ENCODE data around the gene EIF4B. TPM values are rescaled to one million over a fixed set of nuclear protein-coding genes. Genes with fewer than 3 reads are reported as not detected.

The EIF4B gene
- total and polyA plus RNA-seq, 2 of the 13 experiments (the other 11 are each of a cell fraction or from before 2014, with no cell fraction given), result 416 to 548 TPM

DNA sequence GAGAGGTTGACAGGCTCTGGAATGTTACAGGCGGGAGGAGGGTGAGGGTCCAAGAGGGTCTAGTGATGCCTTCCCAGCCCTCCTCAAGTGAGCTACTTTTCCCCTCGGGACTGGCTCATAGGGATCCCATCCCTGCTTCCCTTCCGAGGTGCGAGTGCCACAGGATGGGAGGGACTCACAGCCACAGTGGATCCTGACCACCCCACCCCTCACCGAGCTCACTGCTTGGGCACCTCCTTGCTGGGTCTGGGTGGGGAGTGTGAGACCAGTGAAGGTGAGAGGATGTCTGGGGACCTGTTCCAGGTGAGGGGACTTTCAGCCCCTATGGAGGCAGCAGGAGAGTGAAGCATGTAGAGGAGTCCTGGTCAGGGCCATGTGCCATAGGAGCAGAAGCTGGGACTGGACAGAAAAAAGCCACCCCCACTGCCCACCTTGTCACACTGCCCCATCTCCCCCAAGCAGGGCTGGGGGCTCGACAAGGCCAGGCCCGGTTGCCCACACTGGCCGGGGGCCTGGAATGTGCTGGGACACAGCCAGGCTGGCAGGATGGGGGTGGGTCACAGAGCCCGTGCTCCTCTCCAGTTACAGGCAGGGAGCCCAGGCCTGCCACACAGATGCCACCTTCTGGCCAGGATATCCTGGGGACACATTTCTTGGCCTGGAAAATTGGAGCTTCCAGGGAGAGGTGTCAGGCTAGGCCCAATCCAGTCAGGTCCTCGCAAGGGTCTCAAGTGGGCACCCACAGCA, 42.0 kb downstream of the EIF4B start:
- no peaks in the 10 kb centered on the region for H3K9me3 ChIP-seq (ENCODE audit: low read length)
- DNase-seq (ENCODE audit: low spot score) (peak; percentile 68), FAIRE-seq (no peak), ATAC-seq (peak; percentile 13)
- POLR2A ChIA-PET, result interaction anchor here (0.7 to 8.3 kb wide), 21 partner anchors 7 to 273 kb away, joined by 3 to 83 read pairs (median 4); partner anchors contain the start of genes AAAS, CSAD, EIF4B and IGFBP6
- peaks cover 79% of the 10 kb centered on the region for H3K4me1 ChIP-seq (ENCODE audit: insufficient read depth, low read length)
- H3K9ac ChIP-seq (ENCODE audit: insufficient read depth, low read depth, low read length), result peak overlapping the region; percentile 77
- 0% methylated on average over 8 of the region's 10 CpGs for WGBS (ENCODE audit: low lambda C conversion rate)
- peak overlapping the region; percentile 95 for H3K4me2 ChIP-seq (ENCODE audit: low read depth, low read length)
- H4K20me1 ChIP-seq (ENCODE audit: insufficient read depth, low read length), result no peaks in the 10 kb centered on the region
- in situ Hi-C loops (cut with HindIII; ENCODE audit: extremely low pct_ligation_motif_present, low pct_unique_long_range_greater_than_20kb) (no loop called here), intact Hi-C loops (cut with micrococcal nuclease; ENCODE audit: unreplicated experiment) (no loop called here)
- CTCF ChIA-PET (ENCODE audit: low intra/inter-chr PET ratio, low total read pairs), result interaction anchor here (1.6 to 1.7 kb wide), 2 partner anchors 9 to 13 kb away, joined by 4 read pairs; no protein-coding TSS in a partner anchor
- BruUV-seq (replicated peaks), result no TSS peak
- H3K27ac ChIP-seq (ENCODE audit: extremely low read length, insufficient read depth, low read length), result peak overlapping the region; percentile 89
- no peaks in the 10 kb centered on the region; a peak in 1 of 5 replicates for H3K27me3 ChIP-seq (ENCODE audit: control insufficient read depth in 1 of 2, insufficient read depth in 2 of 2, low read length in 2 of 2)
- H3K79me2 ChIP-seq (ENCODE audit: insufficient read depth, low read length), result peaks cover 18% of the 10 kb centered on the region
- H3K36me3 ChIP-seq (replicated peaks in 1 of 2; ENCODE audit: control insufficient read depth in 1 of 2, insufficient read depth in 2 of 2, low read length in 2 of 2), result no peaks in the 10 kb centered on the region
- no peak overlapping the region for H2AFZ ChIP-seq (ENCODE audit: low read length)
- H3K4me3 ChIP-seq (replicated peaks in 1 of 3; ENCODE audit: insufficient read depth in 1 of 3, low read depth in 2 of 3, low read length in 3 of 3), result peak overlapping the region; percentile 59 to 80 (median 74)
- TF ChIP-seq NCOA1 (CRISPR knock-in tag; IDR thresholded peaks at IDR 0.05) (no peak), POLR2G (IDR thresholded peaks at IDR 0.05; ENCODE audit: low read depth, low read length) (peak; percentile 48), ZNF235 (CRISPR knock-in tag; IDR thresholded peaks at IDR 0.05; ENCODE audit: borderline replicate concordance) (no peak), HMG20B (CRISPR knock-in tag; conservative IDR thresholded peaks at IDR 0.05) (0 out of 2 replicates have a peak, but pooled peaks have one; percentile 51), RXRA (CRISPR knock-in tag; IDR thresholded peaks at IDR 0.05) (no peak; the same call in 1 of the 2 replicates), ZFY (CRISPR knock-in tag; IDR thresholded peaks at IDR 0.05) (peak; percentile 70), U2AF2 (IDR thresholded peaks at IDR 0.05; ENCODE audit: low read depth, low read length) (no peak), ZSCAN9 (CRISPR knock-in tag; IDR thresholded peaks at IDR 0.05; ENCODE audit: borderline replicate concordance) (0 out of 2 replicates have a peak, but pooled peaks have one; percentile 45), DMAP1 (CRISPR knock-in tag; IDR thresholded peaks at IDR 0.05) (peak; percentile 43; the same call in 1 of the 2 replicates), ZFX (CRISPR knock-in tag; IDR thresholded peaks at IDR 0.05; ENCODE audit: low read depth) (peak; percentile 94), XRCC5 (optimal IDR thresholded peaks at IDR 0.05; ENCODE audit: low read length) (peak; percentile 81)
- TF ChIP-seq, protein P1, sequence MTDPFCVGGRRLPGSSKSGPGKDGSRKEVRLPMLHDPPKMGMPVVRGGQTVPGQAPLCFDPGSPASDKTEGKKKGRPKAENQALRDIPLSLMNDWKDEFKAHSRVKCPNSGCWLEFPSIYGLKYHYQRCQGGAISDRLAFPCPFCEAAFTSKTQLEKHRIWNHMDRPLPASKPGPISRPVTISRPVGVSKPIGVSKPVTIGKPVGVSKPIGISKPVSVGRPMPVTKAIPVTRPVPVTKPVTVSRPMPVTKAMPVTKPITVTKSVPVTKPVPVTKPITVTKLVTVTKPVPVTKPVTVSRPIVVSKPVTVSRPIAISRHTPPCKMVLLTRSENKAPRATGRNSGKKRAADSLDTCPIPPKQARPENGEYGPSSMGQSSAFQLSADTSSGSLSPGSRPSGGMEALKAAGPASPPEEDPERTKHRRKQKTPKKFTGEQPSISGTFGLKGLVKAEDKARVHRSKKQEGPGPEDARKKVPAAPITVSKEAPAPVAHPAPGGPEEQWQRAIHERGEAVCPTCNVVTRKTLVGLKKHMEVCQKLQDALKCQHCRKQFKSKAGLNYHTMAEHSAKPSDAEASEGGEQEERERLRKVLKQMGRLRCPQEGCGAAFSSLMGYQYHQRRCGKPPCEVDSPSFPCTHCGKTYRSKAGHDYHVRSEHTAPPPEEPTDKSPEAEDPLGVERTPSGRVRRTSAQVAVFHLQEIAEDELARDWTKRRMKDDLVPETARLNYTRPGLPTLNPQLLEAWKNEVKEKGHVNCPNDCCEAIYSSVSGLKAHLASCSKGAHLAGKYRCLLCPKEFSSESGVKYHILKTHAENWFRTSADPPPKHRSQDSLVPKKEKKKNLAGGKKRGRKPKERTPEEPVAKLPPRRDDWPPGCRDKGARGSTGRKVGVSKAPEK (CRISPR knock-in tag; IDR thresholded peaks at IDR 0.05; ENCODE audit: borderline replicate concordance), result no peak
- TF ChIP-seq, protein P2, sequence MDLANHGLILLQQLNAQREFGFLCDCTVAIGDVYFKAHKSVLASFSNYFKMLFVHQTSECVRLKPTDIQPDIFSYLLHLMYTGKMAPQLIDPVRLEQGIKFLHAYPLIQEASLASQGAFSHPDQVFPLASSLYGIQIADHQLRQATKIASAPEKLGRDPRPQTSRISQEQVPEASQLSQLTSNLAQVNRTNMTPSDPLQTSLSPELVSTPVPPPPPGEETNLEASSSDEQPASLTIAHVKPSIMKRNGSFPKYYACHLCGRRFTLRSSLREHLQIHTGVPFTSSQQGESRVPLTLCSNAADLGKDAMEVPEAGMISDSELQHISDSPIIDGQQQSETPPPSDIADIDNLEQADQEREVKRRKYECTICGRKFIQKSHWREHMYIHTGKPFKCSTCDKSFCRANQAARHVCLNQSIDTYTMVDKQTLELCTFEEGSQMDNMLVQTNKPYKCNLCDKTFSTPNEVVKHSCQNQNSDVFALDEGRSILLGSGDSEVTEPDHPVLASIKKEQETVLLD (CRISPR knock-in tag; IDR thresholded peaks at IDR 0.05; ENCODE audit: low read depth), result no peak
- TF ChIP-seq, protein P3, sequence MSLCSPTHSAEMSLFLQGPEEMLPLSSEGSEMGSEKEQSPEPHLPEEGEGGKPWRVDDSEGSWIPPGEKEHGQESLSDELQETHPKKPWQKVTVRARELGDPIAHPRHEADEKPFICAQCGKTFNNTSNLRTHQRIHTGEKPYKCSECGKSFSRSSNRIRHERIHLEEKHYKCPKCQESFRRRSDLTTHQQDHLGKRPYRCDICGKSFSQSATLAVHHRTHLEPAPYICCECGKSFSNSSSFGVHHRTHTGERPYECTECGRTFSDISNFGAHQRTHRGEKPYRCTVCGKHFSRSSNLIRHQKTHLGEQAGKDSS (CRISPR knock-in tag; IDR thresholded peaks at IDR 0.05; ENCODE audit: borderline replicate concordance, low read depth), result peak; percentile 57; the same call in 1 of the 2 replicates
- TF ChIP-seq, protein P4, sequence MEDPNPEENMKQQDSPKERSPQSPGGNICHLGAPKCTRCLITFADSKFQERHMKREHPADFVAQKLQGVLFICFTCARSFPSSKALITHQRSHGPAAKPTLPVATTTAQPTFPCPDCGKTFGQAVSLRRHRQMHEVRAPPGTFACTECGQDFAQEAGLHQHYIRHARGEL (CRISPR knock-in tag; IDR thresholded peaks at IDR 0.05), result no peak
- TF ChIP-seq, protein P5, sequence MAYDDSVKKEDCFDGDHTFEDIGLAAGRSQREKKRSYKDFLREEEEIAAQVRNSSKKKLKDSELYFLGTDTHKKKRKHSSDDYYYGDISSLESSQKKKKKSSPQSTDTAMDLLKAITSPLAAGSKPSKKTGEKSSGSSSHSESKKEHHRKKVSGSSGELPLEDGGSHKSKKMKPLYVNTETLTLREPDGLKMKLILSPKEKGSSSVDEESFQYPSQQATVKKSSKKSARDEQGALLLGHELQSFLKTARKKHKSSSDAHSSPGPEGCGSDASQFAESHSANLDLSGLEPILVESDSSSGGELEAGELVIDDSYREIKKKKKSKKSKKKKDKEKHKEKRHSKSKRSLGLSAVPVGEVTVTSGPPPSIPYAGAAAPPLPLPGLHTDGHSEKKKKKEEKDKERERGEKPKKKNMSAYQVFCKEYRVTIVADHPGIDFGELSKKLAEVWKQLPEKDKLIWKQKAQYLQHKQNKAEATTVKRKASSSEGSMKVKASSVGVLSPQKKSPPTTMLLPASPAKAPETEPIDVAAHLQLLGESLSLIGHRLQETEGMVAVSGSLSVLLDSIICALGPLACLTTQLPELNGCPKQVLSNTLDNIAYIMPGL (CRISPR knock-in tag; IDR thresholded peaks at IDR 0.05; ENCODE audit: borderline replicate concordance in 1 of 2, low read depth in 1 of 2), result peak; percentile 46 to 55; a peak in 2 of 4 replicates
